ENCODE measurements around the gene CEP72. TPM values are rescaled to one million over a fixed set of nuclear protein-coding genes. Genes with fewer than 3 reads are reported as not detected.
A peak's percentile ranks its signal among the peaks of the same experiment; 100 is the strongest.

Gene CEP72
- total and polyA plus RNA-seq, 4 donors, result 1.3 to 5.9 (median 2.6) TPM

DNA sequence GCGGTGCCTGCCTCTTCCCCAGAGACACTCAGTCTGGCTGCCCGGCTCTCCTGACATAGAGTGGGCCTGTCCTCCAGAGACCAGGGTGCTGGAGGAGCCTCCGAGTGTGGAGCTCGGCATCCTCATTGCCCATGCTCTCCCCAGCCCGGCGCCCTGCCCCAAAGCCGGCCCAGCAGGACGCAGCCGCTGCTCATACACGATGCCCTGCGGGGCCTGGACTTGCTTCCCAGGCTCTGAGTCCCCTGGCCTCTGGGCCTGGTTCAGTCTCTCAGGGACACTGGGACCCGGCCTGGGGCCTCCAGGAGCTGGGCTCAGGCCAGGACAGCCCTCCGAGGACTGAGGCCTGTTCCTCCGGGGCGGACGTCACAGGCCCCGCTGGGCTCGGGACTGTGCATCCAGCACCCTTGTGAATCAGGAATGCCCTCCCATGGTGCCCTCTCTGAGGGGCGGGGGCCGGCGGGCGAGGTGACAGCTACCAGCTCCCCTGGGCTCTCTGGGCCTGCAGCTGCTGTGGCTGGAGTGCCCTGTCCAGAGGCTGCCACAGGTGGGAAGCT, 57.8 kb downstream of the CEP72 start:
- Histone ChIP-seq H3K36me3 (ENCODE audit: control insufficient read depth in 4 of 4, insufficient read depth in 3 of 4, low read depth in 1 of 4, low read length in 3 of 4) (peaks cover 0 to 6% (median 0%) of the 10 kb centered on the region in 4 donors), H3K27ac (ENCODE audit: low read depth in 1 of 2, low read length in 2 of 2) (no peak overlapping the region), H3K4me1 (ENCODE audit: control insufficient read depth in 4 of 4, insufficient read depth in 4 of 4, low read length in 3 of 4) (peaks cover 34 to 48% (median 44%) of the 10 kb centered on the region in 4 donors), H3K9me3 (ENCODE audit: control insufficient read depth in 4 of 4, low read length in 3 of 4) (no peaks in the 10 kb centered on the region), H3K9ac (ENCODE audit: low read depth in 1 of 2, low read length in 2 of 2) (no peak overlapping the region), H3K27me3 (ENCODE audit: control insufficient read depth in 4 of 4, insufficient read depth in 4 of 4, low read length in 3 of 4) (no peaks in the 10 kb centered on the region), H3K4me3 (ENCODE audit: low read depth in 1 of 3, low read length in 3 of 3) (no peak overlapping the region)
- WGBS, result 93% methylated on average over 22 of the region's 22 CpGs
- TF ChIP-seq NR2F2 (IDR thresholded peaks at IDR 0.05), result no peak
- no peak for TF ChIP-seq JUND (IDR thresholded peaks at IDR 0.05)
- TF ChIP-seq, protein P1, sequence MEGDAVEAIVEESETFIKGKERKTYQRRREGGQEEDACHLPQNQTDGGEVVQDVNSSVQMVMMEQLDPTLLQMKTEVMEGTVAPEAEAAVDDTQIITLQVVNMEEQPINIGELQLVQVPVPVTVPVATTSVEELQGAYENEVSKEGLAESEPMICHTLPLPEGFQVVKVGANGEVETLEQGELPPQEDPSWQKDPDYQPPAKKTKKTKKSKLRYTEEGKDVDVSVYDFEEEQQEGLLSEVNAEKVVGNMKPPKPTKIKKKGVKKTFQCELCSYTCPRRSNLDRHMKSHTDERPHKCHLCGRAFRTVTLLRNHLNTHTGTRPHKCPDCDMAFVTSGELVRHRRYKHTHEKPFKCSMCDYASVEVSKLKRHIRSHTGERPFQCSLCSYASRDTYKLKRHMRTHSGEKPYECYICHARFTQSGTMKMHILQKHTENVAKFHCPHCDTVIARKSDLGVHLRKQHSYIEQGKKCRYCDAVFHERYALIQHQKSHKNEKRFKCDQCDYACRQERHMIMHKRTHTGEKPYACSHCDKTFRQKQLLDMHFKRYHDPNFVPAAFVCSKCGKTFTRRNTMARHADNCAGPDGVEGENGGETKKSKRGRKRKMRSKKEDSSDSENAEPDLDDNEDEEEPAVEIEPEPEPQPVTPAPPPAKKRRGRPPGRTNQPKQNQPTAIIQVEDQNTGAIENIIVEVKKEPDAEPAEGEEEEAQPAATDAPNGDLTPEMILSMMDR (IDR thresholded peaks at IDR 0.05; ENCODE audit: low read depth, low read length, missing input control), result no peak
- TF ChIP-seq, protein P2, sequence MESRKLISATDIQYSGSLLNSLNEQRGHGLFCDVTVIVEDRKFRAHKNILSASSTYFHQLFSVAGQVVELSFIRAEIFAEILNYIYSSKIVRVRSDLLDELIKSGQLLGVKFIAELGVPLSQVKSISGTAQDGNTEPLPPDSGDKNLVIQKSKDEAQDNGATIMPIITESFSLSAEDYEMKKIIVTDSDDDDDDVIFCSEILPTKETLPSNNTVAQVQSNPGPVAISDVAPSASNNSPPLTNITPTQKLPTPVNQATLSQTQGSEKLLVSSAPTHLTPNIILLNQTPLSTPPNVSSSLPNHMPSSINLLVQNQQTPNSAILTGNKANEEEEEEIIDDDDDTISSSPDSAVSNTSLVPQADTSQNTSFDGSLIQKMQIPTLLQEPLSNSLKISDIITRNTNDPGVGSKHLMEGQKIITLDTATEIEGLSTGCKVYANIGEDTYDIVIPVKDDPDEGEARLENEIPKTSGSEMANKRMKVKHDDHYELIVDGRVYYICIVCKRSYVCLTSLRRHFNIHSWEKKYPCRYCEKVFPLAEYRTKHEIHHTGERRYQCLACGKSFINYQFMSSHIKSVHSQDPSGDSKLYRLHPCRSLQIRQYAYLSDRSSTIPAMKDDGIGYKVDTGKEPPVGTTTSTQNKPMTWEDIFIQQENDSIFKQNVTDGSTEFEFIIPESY (IDR thresholded peaks at IDR 0.05), result no peak
- TF ChIP-seq, protein P3, sequence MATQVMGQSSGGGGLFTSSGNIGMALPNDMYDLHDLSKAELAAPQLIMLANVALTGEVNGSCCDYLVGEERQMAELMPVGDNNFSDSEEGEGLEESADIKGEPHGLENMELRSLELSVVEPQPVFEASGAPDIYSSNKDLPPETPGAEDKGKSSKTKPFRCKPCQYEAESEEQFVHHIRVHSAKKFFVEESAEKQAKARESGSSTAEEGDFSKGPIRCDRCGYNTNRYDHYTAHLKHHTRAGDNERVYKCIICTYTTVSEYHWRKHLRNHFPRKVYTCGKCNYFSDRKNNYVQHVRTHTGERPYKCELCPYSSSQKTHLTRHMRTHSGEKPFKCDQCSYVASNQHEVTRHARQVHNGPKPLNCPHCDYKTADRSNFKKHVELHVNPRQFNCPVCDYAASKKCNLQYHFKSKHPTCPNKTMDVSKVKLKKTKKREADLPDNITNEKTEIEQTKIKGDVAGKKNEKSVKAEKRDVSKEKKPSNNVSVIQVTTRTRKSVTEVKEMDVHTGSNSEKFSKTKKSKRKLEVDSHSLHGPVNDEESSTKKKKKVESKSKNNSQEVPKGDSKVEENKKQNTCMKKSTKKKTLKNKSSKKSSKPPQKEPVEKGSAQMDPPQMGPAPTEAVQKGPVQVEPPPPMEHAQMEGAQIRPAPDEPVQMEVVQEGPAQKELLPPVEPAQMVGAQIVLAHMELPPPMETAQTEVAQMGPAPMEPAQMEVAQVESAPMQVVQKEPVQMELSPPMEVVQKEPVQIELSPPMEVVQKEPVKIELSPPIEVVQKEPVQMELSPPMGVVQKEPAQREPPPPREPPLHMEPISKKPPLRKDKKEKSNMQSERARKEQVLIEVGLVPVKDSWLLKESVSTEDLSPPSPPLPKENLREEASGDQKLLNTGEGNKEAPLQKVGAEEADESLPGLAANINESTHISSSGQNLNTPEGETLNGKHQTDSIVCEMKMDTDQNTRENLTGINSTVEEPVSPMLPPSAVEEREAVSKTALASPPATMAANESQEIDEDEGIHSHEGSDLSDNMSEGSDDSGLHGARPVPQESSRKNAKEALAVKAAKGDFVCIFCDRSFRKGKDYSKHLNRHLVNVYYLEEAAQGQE (IDR thresholded peaks at IDR 0.05), result no peak
- no peak for DNase-seq (ENCODE audit: low spot score)

DNA sequence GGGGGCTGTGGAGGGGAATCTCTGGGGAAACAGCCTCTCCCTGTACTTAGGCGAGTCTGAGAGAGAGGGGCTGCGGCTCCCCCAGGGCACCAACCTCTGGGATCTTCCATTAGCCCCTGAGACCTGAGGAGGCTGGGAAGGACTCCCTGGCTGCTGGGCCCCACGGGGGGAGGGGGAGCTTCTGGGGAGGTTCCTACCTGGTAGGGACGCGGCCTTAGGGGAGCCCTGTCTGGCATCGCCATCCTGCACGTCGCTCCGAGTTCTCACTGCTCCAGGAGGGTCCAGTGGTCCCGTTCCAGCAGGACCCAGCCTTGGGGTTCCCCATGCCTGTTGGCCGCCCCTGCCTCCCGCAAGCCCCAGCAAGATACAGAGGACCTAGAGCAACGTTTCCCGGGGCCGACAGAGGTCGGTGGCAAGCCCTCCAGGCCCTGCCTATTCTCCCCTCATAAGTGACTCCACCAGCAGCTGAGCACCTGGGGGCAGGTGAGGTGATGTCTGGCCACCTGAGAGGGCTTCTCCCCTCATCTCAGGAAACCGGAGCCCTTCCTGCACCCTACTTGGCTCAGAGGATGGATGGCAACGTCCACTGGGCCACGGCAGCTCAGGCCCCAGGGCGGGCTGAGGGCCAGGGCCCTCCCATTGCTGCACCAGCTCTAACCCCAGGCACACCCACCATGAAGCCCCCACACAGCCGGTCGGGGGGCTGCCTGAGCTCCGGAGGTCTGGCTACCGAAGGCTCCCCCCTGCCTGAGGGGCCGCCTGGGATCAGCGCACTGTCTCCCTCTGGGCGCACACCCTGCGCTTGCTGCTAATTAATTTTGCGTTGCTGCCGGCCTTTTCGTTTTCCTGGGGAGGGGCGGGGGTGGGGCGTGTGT, 58.5 kb downstream of the CEP72 start:
- 71% methylated on average over 33 of the region's 33 CpGs for WGBS
- DNase-seq (ENCODE audit: low spot score), result no peak
- Histone ChIP-seq H3K27ac (ENCODE audit: low read depth in 1 of 2, low read length in 2 of 2) (peak overlapping the region; percentile 58 to 64), H3K9ac (ENCODE audit: low read depth in 1 of 2, low read length in 2 of 2) (no peak overlapping the region), H3K27me3 (ENCODE audit: control insufficient read depth in 4 of 4, insufficient read depth in 4 of 4, low read length in 3 of 4) (no peaks in the 10 kb centered on the region), H3K4me3 (ENCODE audit: low read depth in 1 of 3, low read length in 3 of 3) (no peak overlapping the region), H3K4me1 (ENCODE audit: control insufficient read depth in 4 of 4, insufficient read depth in 4 of 4, low read length in 3 of 4) (peaks cover 33 to 53% (median 46%) of the 10 kb centered on the region in 4 donors), H3K9me3 (ENCODE audit: control insufficient read depth in 4 of 4, low read length in 3 of 4) (no peaks in the 10 kb centered on the region), H3K36me3 (ENCODE audit: control insufficient read depth in 4 of 4, insufficient read depth in 3 of 4, low read depth in 1 of 4, low read length in 3 of 4) (peaks cover 0 to 6% (median 0%) of the 10 kb centered on the region in 4 donors)
- TF ChIP-seq, protein P1 (IDR thresholded peaks at IDR 0.05; ENCODE audit: low read depth, low read length, missing input control), result no peak
- no peak for TF ChIP-seq TAF1 (conservative IDR thresholded peaks at IDR 0.05)
- no peak for TF ChIP-seq HNF4A (conservative IDR thresholded peaks at IDR 0.05)
- TF ChIP-seq, protein P2 (IDR thresholded peaks at IDR 0.05), result no peak
- no peak for TF ChIP-seq RXRA (IDR thresholded peaks at IDR 0.05)
- TF ChIP-seq NR2F2 (IDR thresholded peaks at IDR 0.05), result no peak
- no peak for TF ChIP-seq FOXA2 (IDR thresholded peaks at IDR 0.05)
- TF ChIP-seq JUND (IDR thresholded peaks at IDR 0.05), result no peak
- TF ChIP-seq HNF4G (IDR thresholded peaks at IDR 0.05), result no peak
- TF ChIP-seq EGR1 (IDR thresholded peaks at IDR 0.05; ENCODE audit: low read depth in 2 of 2), result no peak
- no peak for TF ChIP-seq RAD21 (IDR thresholded peaks at IDR 0.05)
- TF ChIP-seq SP1 (IDR thresholded peaks at IDR 0.05), result no peak
- no peak for TF ChIP-seq YY1 (IDR thresholded peaks at IDR 0.05)
- TF ChIP-seq, protein P4, sequence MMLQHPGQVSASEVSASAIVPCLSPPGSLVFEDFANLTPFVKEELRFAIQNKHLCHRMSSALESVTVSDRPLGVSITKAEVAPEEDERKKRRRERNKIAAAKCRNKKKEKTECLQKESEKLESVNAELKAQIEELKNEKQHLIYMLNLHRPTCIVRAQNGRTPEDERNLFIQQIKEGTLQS (IDR thresholded peaks at IDR 0.05), result no peak
